K562 treated with DMSO at 1 percent for 48 hours (cell line): ENCODE results near the gene ZNF189. TPM values are rescaled to one million over a fixed set of nuclear protein-coding genes. Genes with fewer than 3 reads are reported as not detected.

Source experiments
- total RNA-seq: library from RNA; unstranded; fragments of 300-600 nt; gene quantifications from 2 replicates; pipeline ENCODE4 v1.2.3, GENCODE V29; 2022; ENCODE audit warnings: low replicate concordance; ENCODE audit errors: extremely low read depth

Gene ZNF189
- not detected in 2 replicates for total RNA-seq

DNA sequence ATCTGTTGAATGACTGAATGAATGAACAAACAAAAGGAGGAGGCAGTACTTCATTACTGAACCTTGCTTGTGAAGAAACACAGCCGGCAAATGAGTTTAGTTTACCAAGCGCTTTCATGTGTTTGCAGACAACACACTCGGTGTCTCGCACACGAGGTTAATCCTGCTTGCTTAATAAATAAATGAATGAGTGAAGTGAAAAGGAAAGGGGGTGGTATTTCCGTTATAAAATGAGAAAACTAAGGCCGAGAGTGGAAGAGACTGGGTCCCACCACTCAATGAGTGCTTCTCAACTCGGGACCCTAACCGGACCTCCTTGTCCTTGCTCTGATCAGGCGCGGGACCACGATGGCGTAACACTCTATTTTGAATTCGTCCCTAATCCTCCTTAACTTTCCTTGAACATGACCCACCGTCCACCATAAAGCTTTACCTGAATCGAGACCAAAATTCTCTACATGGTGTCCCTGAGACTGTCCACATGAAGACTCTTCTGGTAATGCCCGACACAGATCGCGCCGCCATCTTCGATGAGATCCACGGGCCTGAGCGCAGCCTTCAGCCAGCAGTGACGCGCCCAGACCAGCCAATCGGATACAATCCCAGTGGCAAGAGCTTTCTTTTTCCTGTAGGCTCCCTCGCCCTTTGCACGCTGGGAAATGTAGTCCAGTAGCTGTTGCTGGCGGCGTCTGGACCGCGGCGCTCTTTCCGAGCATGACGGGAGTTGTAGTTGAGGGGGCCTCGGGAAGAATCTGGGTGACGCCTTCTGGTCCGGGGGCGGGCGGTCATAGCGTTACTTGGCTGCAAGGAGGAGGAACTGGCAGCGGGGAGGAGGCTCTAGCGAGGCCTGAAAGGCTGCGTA is at the start of gene ZNF189, which contains the start of gene MRPL50:
TSS of gene ZNF189 (plus strand) at position 784 of the 862 bp plus-strand sequence. CDS start 306 bp downstream, outside the sequence.
TSS of gene MRPL50 (minus strand) at position 551 of the 862 bp plus-strand sequence. CDS start at position 525, 26 bp downstream.

DNA sequence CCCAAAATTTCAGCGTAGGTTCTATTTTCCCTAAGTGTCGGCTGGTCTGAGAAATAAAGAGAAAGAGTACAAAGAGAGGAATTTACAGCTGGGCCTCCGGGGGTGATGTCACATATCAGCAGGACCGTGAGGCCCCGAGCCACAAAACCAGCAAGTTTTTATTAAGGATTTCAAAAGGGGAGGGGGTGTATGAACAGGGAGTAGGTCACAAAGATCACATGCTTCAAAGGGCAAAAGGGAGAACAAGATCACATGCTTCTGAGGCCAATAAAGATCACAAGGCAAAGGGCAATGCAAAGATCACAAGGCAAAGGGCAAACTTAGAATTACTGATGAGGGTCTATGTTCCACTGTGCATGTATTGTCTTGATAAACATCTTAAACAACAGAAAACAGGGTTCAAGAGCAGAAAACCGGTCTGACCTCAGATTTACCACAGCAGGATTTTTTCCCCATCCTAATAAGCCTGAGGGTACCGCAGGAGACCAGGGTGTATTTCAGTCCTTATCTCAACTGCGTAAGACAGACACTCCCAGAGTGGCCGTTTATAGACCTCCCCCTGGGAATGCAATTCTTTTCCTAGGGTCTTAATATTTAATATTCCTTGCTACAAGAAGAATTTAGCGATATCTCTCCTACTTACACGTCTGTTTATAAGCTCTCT is 13.6 kb upstream of the ZNF189 start, which contains the start of gene BAAT:
TSS of gene BAAT (minus strand) at position 134 of the 664 bp plus-strand sequence. CDS start 13,602 bp downstream, outside the sequence.

DNA sequence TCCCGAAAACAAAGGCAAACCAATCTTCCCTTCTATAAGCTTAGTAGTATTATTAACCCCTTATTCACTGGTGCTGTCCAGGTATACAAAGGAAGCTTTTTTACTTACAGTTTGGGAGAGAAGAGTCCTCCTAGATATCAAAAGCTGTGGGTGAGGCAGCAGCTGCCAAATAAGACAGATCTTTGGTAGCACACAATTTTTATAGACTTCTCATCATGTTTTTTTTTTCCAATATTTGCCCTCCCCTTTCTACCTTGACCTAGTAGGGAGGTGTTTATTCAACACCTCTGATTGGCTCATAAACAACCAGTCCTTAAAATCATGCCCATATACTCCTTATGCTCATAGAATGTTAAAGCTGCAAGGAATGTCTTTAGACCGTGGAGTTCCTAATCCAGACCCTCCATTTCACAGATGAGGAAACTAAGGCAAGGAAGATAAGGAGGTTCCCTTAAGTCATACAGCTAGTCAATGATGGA is 37.0 kb downstream of the ZNF189 start, which contains the start of gene ALDOB:
TSS of gene ALDOB (minus strand) at position 174 of the 479 bp plus-strand sequence. CDS start 4,887 bp downstream, outside the sequence.

Other genes with a start within 250 kb of the ZNF189 start
- gene BAAT, start 13.8 kb upstream of the ZNF189 start, total RNA-seq, result not detected in 2 replicates
- not detected in 2 replicates for gene MRPL50, start 233 bp upstream of the ZNF189 start, total RNA-seq
- gene ALDOB, start 36.9 kb downstream of the ZNF189 start, total RNA-seq, result not detected in 2 replicates
- not detected in 2 replicates for gene RNF20, start 135.0 kb downstream of the ZNF189 start, total RNA-seq
- not detected in 2 replicates for gene PPP3R2, start 196.1 kb downstream of the ZNF189 start, total RNA-seq